Ovary (tissue), 3 donors: Measurements from ENCODE around the gene NUPR2.

Experiments used
- POLR2A ChIP-seq: fragments of 450-650 bp; IDR thresholded peaks from one replicate; pipeline ENCODE4 v1.6.1; 2017; ENCODE audit warnings: antibody characterized with exemption, mild to moderate bottlenecking, moderate library complexity
- TF ChIP-seq, protein P1 (sequence below), 3 donors: fragments of 450-650 bp in 2 of 3; fragments of 200-600 bp in 1 of 3; IDR thresholded peaks; one replicate each; pipeline versions ENCODE4 v1.5.1 to v1.8.0; 2016 to 2022; ENCODE audit warnings: antibody characterized with exemption in 3 of 3, mild to moderate bottlenecking in 1 of 3
- donor health status: DM: no; HTN: no; CAD: no.

- TF ChIP-seq, protein P1, sequence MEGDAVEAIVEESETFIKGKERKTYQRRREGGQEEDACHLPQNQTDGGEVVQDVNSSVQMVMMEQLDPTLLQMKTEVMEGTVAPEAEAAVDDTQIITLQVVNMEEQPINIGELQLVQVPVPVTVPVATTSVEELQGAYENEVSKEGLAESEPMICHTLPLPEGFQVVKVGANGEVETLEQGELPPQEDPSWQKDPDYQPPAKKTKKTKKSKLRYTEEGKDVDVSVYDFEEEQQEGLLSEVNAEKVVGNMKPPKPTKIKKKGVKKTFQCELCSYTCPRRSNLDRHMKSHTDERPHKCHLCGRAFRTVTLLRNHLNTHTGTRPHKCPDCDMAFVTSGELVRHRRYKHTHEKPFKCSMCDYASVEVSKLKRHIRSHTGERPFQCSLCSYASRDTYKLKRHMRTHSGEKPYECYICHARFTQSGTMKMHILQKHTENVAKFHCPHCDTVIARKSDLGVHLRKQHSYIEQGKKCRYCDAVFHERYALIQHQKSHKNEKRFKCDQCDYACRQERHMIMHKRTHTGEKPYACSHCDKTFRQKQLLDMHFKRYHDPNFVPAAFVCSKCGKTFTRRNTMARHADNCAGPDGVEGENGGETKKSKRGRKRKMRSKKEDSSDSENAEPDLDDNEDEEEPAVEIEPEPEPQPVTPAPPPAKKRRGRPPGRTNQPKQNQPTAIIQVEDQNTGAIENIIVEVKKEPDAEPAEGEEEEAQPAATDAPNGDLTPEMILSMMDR (IDR thresholded peaks at IDR 0.05) = no peak
- no peak for TF ChIP-seq POLR2A
Measured at GRCh38 chr7:56124981-56125380, 8.8 kb upstream of the NUPR2 start.
